Measurements from ENCODE around the gene HPN. TPM values are rescaled to one million over a fixed set of nuclear protein-coding genes. Genes with fewer than 3 reads are reported as not detected.
A peak's percentile ranks its signal among the peaks of the same experiment; 100 is the strongest.

Gene HPN
- total and polyA plus RNA-seq, 10 of the 15 experiments (the other 5 are each of a cell fraction or from before 2014, with no cell fraction given) = 0.21 to 0.35 TPM; not detected in 8

GRCh38 chr19:35066691-35067563 lies 25.4 kb downstream of the HPN start (continued):
- TF ChIP-seq GABPA (IDR thresholded peaks at IDR 0.05; ENCODE audit: low read depth) (no peak), SMC3 (IDR thresholded peaks at IDR 0.05; ENCODE audit: borderline replicate concordance, low read length) (peak; percentile 91), JUND (IDR thresholded peaks at IDR 0.05; ENCODE audit: low read depth, low read length) (no peak), BHLHE40 (IDR thresholded peaks at IDR 0.05; ENCODE audit: borderline replicate concordance in 1 of 2, low read depth in 2 of 2, low read length in 1 of 2) (peak in 1 of 2 experiments; percentile 58; a peak in 1 of 4 replicates), FOXM1 (IDR thresholded peaks at IDR 0.05; ENCODE audit: low read depth, low read length) (no peak), MAX (IDR thresholded peaks at IDR 0.05; ENCODE audit: low read depth, low read length) (no peak), BACH1 (IDR thresholded peaks at IDR 0.05; ENCODE audit: borderline replicate concordance) (no peak), ZNF217 (IDR thresholded peaks at IDR 0.05) (no peak), E2F8 (IDR thresholded peaks at IDR 0.05; ENCODE audit: low read depth, partially characterized antibody) (no peak), HDGF (IDR thresholded peaks at IDR 0.05) (no peak), IKZF2 (IDR thresholded peaks at IDR 0.05) (no peak), SRF (IDR thresholded peaks at IDR 0.05; ENCODE audit: low read depth in 2 of 2, low read length in 2 of 2) (no peak), ZNF274 (IDR thresholded peaks at IDR 0.05; ENCODE audit: insufficient read depth, insufficient read length) (no peak), CBX3 (IDR thresholded peaks at IDR 0.05; ENCODE audit: borderline replicate concordance, low read depth) (no peak), ZZZ3 (IDR thresholded peaks at IDR 0.05; ENCODE audit: control insufficient read depth, insufficient read length, low read depth) (no peak), YY1 (IDR thresholded peaks at IDR 0.05; ENCODE audit: low read depth, low read length) (peak; percentile 60; the same call in 1 of the 2 replicates), EED (IDR thresholded peaks at IDR 0.05; ENCODE audit: low read depth) (peak; percentile 23; the same call in 1 of the 2 replicates), BRCA1 (IDR thresholded peaks at IDR 0.05; ENCODE audit: low read depth, low read length) (no peak), PRDM15 (CRISPR knock-in tag; IDR thresholded peaks at IDR 0.05) (no peak)
